Astrocyte of the hippocampus (primary cell): ENCODE measurements around the gene BNC1.

Experiments
- DNase-seq: peaks from one replicate; pipeline ENCODE4 v3.0.0; 2011; ENCODE audit warnings: low read depth, low spot score

Gene BNC1

GRCh38 chr15:83284559-83285283, at the start of gene BNC1:
Gene BNC1, minus strand, starts transcription at chr15:83284664. Its CDS starts 36 bp downstream, at chr15:83284628.
- DNase-seq, result peak; percentile 66

- no peak for DNase-seq
Measured at GRCh38 chr15:83327041-83327440, 42.6 kb upstream of the BNC1 start.

- DNase-seq, result no peak
Measured at GRCh38 chr15:83324799-83325198, 40.3 kb upstream of the BNC1 start.

GRCh38 chr15:83323296-83323711, 38.8 kb upstream of the BNC1 start:
- peak; percentile 39 for DNase-seq

GRCh38 chr15:83322691-83323090, 38.2 kb upstream of the BNC1 start:
- no peak for DNase-seq

- no peak for DNase-seq
Measured at GRCh38 chr15:83322061-83322460, 37.6 kb upstream of the BNC1 start.

GRCh38 chr15:83320844-83321243, 36.4 kb upstream of the BNC1 start:
- DNase-seq, result no peak

- no peak for DNase-seq
Measured at GRCh38 chr15:83320404-83320803, 35.9 kb upstream of the BNC1 start.

- DNase-seq, result no peak
Measured at GRCh38 chr15:83319771-83320170, 35.3 kb upstream of the BNC1 start.

GRCh38 chr15:83318861-83319415, 34.5 kb upstream of the BNC1 start:
- no peak for DNase-seq

- no peak for DNase-seq
Measured at GRCh38 chr15:83318036-83318435, 33.6 kb upstream of the BNC1 start.

GRCh38 chr15:83312071-83312470, 27.6 kb upstream of the BNC1 start:
- DNase-seq, result no peak

GRCh38 chr15:83310521-83311456, 26.3 kb upstream of the BNC1 start:
- DNase-seq, result no peak

GRCh38 chr15:83308671-83309070, 24.2 kb upstream of the BNC1 start:
- DNase-seq, result no peak

- DNase-seq, result no peak
Measured at GRCh38 chr15:83306561-83306960, 22.1 kb upstream of the BNC1 start.

GRCh38 chr15:83305704-83306291, 21.3 kb upstream of the BNC1 start:
- peak; percentile 49 for DNase-seq

GRCh38 chr15:83304861-83305703, 20.6 kb upstream of the BNC1 start:
- DNase-seq, result no peak

GRCh38 chr15:83303535-83303934, 19.1 kb upstream of the BNC1 start:
- DNase-seq, result no peak

GRCh38 chr15:83300826-83301225, 16.4 kb upstream of the BNC1 start:
- peak; percentile 60 for DNase-seq

- no peak for DNase-seq
Measured at GRCh38 chr15:83299462-83299861, 15.0 kb upstream of the BNC1 start.

GRCh38 chr15:83295417-83295816, 11.0 kb upstream of the BNC1 start:
- DNase-seq, result peak; percentile 29
